Vagina (tissue), 2 donors: ENCODE measurements around the gene FAM222A.

Experiments
- CTCF ChIP-seq, 3 experiments: fragments of 450-650 bp in 2 of 3; fragments of 200-600 bp in 1 of 3; sonication (generic) in 1 of 3; IDR thresholded peaks; one replicate each; pipeline ENCODE4 v1.5.1; 2017 to 2019; ENCODE audit warnings: antibody characterized with exemption in 3 of 3, mild to moderate bottlenecking in 2 of 3, moderate library complexity in 2 of 3
- POLR2A ChIP-seq, 2 donors: fragments of 450-650 bp; IDR thresholded peaks; one replicate each; pipeline ENCODE4 v1.6.1; 2017; ENCODE audit warnings: antibody characterized with exemption in 2 of 2, mild to moderate bottlenecking in 2 of 2, moderate library complexity in 2 of 2
- POLR2AphosphoS5 ChIP-seq, 2 donors: sonication (generic); formaldehyde crosslinking; IDR thresholded peaks; one replicate each; pipeline ENCODE4 v1.9.0; 2017; ENCODE audit warnings: antibody characterized with exemption in 2 of 2, mild to moderate bottlenecking in 2 of 2, low read depth in 1 of 2; ENCODE audit not compliant: insufficient read depth in 1 of 2

GRCh38 chr12:109772622-109773321 lies 59.1 kb downstream of the FAM222A start:
- TF ChIP-seq CTCF (IDR thresholded peaks at IDR 0.05) (no peak), POLR2AphosphoS5 (IDR thresholded peaks at IDR 0.05; ENCODE audit: insufficient read depth in 1 of 2, low read depth in 1 of 2) (no peak), POLR2A (IDR thresholded peaks at IDR 0.05) (no peak)
